ENCODE measurements around the gene SERP2. TPM values are rescaled to one million over a fixed set of nuclear protein-coding genes. Genes with fewer than 3 reads are reported as not detected.

Gene SERP2
- total RNA-seq, 1 experiment from 2014 or later, result not detected

DNA sequence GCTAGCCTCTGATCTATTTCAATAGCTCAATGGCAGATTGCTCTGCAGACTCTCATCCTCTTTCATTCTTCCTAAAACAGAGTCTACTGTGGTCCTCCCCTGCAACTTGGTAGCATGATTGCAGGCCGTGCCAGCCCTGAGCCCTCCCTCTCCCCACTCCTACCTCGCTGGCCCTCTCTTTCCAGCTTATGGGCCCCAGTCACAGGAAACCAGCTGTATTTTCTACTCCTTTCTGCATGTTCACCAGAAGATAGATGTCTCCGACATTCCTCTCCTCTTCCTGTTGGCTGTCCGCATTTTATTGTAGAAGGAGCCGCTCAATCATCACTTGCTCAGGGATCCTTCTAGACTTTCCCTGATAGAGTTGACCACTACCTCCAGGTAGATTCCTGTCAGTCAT lies 50.2 kb downstream of the SERP2 start:
- ChIA-PET CTCF (no interaction called here), POLR2A (interaction anchor here (5.6 kb wide), 1 partner anchor 11 kb away, joined by 28 read pairs; no protein-coding TSS in a partner anchor)

More for the DNA sequence above, 50.2 kb downstream of the SERP2 start:
- H3K9me3 ChIP-seq (ENCODE audit: control insufficient read depth in 1 of 2, insufficient read depth in 1 of 2, low read depth in 1 of 2, low read length in 2 of 2), result no peaks in the 10 kb centered on the region
- no peak overlapping the region for H3K27ac ChIP-seq (ENCODE audit: low read depth, low read length)
- H3K4me1 ChIP-seq (ENCODE audit: control insufficient read depth in 1 of 2, insufficient read depth in 2 of 2, low read length in 2 of 2), result no peaks in the 10 kb centered on the region
- no peaks in the 10 kb centered on the region for H4K20me1 ChIP-seq (ENCODE audit: insufficient read depth)
- no peaks in the 10 kb centered on the region for H3K27me3 ChIP-seq (ENCODE audit: insufficient read depth, low read length)
- DNase-seq (ENCODE audit: low read depth, low spot score), result no peak
- no peaks in the 10 kb centered on the region for H3K36me3 ChIP-seq (ENCODE audit: control insufficient read depth in 1 of 2, insufficient read depth in 2 of 2, low read length in 2 of 2)
- intact Hi-C loops (cut with micrococcal nuclease), result no loop called here
- H3K4me2 ChIP-seq (ENCODE audit: low read length), result no peak overlapping the region
- H2AFZ ChIP-seq (ENCODE audit: low read depth, low read length, poor library complexity, severe bottlenecking), result no peak overlapping the region
- no peaks in the 10 kb centered on the region for H3K9me2 ChIP-seq (ENCODE audit: insufficient read depth)
- RAD21 ChIA-PET (ENCODE audit: low non-redundant PET in 1 of 2, low total read pairs in 2 of 2, uncharacterized antibody in 2 of 2, unreplicated experiment in 2 of 2), result interaction anchor here (0.6 kb wide), 2 partner anchors 11 to 282 kb away, joined by 6 read pairs; no protein-coding TSS in a partner anchor
- BruUV-seq (replicated peaks), result no TSS peak
- no peak overlapping the region for H3K4me3 ChIP-seq (replicated peaks in 1 of 2; ENCODE audit: low read depth in 1 of 2, low read length in 2 of 2)
- H3K79me2 ChIP-seq (ENCODE audit: insufficient read depth, low read length), result no peaks in the 10 kb centered on the region
- TF ChIP-seq YY1 (IDR thresholded peaks at IDR 0.05; ENCODE audit: extremely low read depth, insufficient replicate concordance, low read depth, low read length) (no peak), CTCF (IDR thresholded peaks at IDR 0.05 in 2 of 3, conservative IDR thresholded peaks at IDR 0.05 in 1 of 3; ENCODE audit: borderline replicate concordance in 1 of 3, insufficient read depth in 1 of 3, low read depth in 2 of 3, low read length in 2 of 3) (no peak), ATF3 (IDR thresholded peaks at IDR 0.05) (no peak), SP1 (IDR thresholded peaks at IDR 0.05; ENCODE audit: low read depth) (no peak), SIN3A (IDR thresholded peaks at IDR 0.05; ENCODE audit: low read depth) (no peak), POLR2AphosphoS5 (IDR thresholded peaks at IDR 0.05; ENCODE audit: low read depth, low read length) (no peak), POLR2A (IDR thresholded peaks at IDR 0.05; ENCODE audit: borderline replicate concordance, extremely low read depth, insufficient read depth, insufficient read length) (no peak), CBX3 (IDR thresholded peaks at IDR 0.05; ENCODE audit: low read depth) (no peak), SRF (IDR thresholded peaks at IDR 0.05; ENCODE audit: low read depth) (no peak), RAD21 (IDR thresholded peaks at IDR 0.05; ENCODE audit: low read depth) (no peak), MAX (IDR thresholded peaks at IDR 0.05) (no peak), CEBPB (IDR thresholded peaks at IDR 0.05; ENCODE audit: low read depth) (no peak)
- no peak for ATAC-seq
- no peak overlapping the region for H3K9ac ChIP-seq (ENCODE audit: low read length)

All from HCT116 (cell line).